ENCODE data around the gene SPTB. TPM values are rescaled to one million over a fixed set of nuclear protein-coding genes. Genes with fewer than 3 reads are reported as not detected.

SPTB gene
- total and polyA plus RNA-seq, 9 of the 15 experiments (the other 6 are each of a cell fraction or from before 2014, with no cell fraction given), result 0.21 to 45.9 (median 11.7) TPM

GRCh38 chr14:64745511-64746091, 134.1 kb downstream of the SPTB start:
- in situ Hi-C loops (cut with MboI), result no loop called here
- Histone ChIP-seq H3K4me2 (ENCODE audit: insufficient read depth, low read length) (no peak overlapping the region), H3K9ac (ENCODE audit: insufficient read depth in 1 of 2, low read depth in 2 of 2, low read length in 2 of 2) (no peak overlapping the region), H4K20me1 (replicated peaks; ENCODE audit: control insufficient read depth, insufficient read depth, low read length) (no peaks in the 10 kb centered on the region; the same call in 1 of the 2 replicates), H3K36me3 (ENCODE audit: control insufficient read depth, insufficient read depth, low read length) (no peaks in the 10 kb centered on the region), H2AFZ (ENCODE audit: low read depth, low read length) (no peak overlapping the region), H3K27ac (ENCODE audit: extremely low read depth, low read depth, low read length) (no peak overlapping the region), H3K4me1 (replicated peaks in 1 of 2; ENCODE audit: control insufficient read depth in 2 of 2, insufficient read depth in 2 of 2, low read length in 2 of 2) (no peaks in the 10 kb centered on the region; a peak in 1 of 5 replicates), H3K27me3 (ENCODE audit: control insufficient read depth in 2 of 2, insufficient read depth in 2 of 2, low read length in 2 of 2) (peaks cover 12 to 86% of the 10 kb centered on the region in 2 experiments), H3K9me3 (replicated peaks; ENCODE audit: control insufficient read depth, insufficient read depth, low read depth, low read length) (no peaks in the 10 kb centered on the region), H3K9me1 (ENCODE audit: control insufficient read depth, insufficient read depth, low read length) (no peaks in the 10 kb centered on the region), H3K4me3 (no peak overlapping the region), H3K79me2 (ENCODE audit: control insufficient read depth, insufficient read depth, low read length) (no peaks in the 10 kb centered on the region)
- TF ChIP-seq RAD21 (CRISPR knock-in tag; conservative IDR thresholded peaks at IDR 0.05 in 1 of 2, IDR thresholded peaks at IDR 0.05 in 1 of 2) (0 out of 4 replicates have a peak, but pooled peaks of 1 of the 2 experiments have one; percentile 8), DPF2 (IDR thresholded peaks at IDR 0.05) (no peak)
- DNase-seq (ENCODE audit: extremely low read depth in 1 of 4, low spot score in 3 of 4) (no peak), FAIRE-seq (no peak), ATAC-seq (0 out of 3 replicates have a peak, but pooled peaks have one; percentile 28)
- WGBS (ENCODE audit: insufficient coverage, low coverage, missing lambda C conversion rate), result 5% methylated on average over 6 of the region's 8 CpGs
- ChIA-PET POLR2A (interaction anchor here (0.7 kb wide), 1 partner anchor 13 kb away, joined by 3 read pairs; no protein-coding TSS in a partner anchor), CTCF (ENCODE audit: low intra/inter-chr PET ratio) (no interaction called here)
- intact Hi-C loops (cut with micrococcal nuclease), result no loop called here
- BruUV-seq (replicated peaks), result no TSS peak

- H4K20me1 ChIP-seq (replicated peaks; ENCODE audit: control insufficient read depth, insufficient read depth, low read length), result no peaks in the 10 kb centered on the region; the same call in 1 of the 2 replicates
- in situ Hi-C loops (cut with MboI), result no loop called here
- no peaks in the 10 kb centered on the region; a peak in 1 of 5 replicates for H3K4me1 ChIP-seq (replicated peaks in 1 of 2; ENCODE audit: control insufficient read depth in 2 of 2, insufficient read depth in 2 of 2, low read length in 2 of 2)
- WGBS (ENCODE audit: insufficient coverage, low coverage, missing lambda C conversion rate), result 0% methylated on average over 6 of the region's 27 CpGs
- ATAC-seq (no peak), DNase-seq (ENCODE audit: extremely low read depth in 1 of 4, low spot score in 3 of 4) (no peak), FAIRE-seq (no peak)
- no peak overlapping the region for H3K9ac ChIP-seq (ENCODE audit: insufficient read depth in 1 of 2, low read depth in 2 of 2, low read length in 2 of 2)
- H3K9me1 ChIP-seq (ENCODE audit: control insufficient read depth, insufficient read depth, low read length), result no peaks in the 10 kb centered on the region
- H3K27me3 ChIP-seq (ENCODE audit: control insufficient read depth in 2 of 2, insufficient read depth in 2 of 2, low read length in 2 of 2), result peaks cover 12 to 88% of the 10 kb centered on the region in 2 experiments
- no peak overlapping the region for H3K27ac ChIP-seq (ENCODE audit: extremely low read depth, low read depth, low read length)
- intact Hi-C loops (cut with micrococcal nuclease), result no loop called here
- H3K36me3 ChIP-seq (ENCODE audit: control insufficient read depth, insufficient read depth, low read length), result no peaks in the 10 kb centered on the region
- H2AFZ ChIP-seq (ENCODE audit: low read depth, low read length), result no peak overlapping the region
- no peaks in the 10 kb centered on the region for H3K9me3 ChIP-seq (replicated peaks; ENCODE audit: control insufficient read depth, insufficient read depth, low read depth, low read length)
- ChIA-PET CTCF (ENCODE audit: low intra/inter-chr PET ratio) (no interaction called here), POLR2A (interaction anchor here (0.6 kb wide), 1 partner anchor 497 kb away, joined by 4 read pairs; no protein-coding TSS in a partner anchor)
- no peaks in the 10 kb centered on the region for H3K79me2 ChIP-seq (ENCODE audit: control insufficient read depth, insufficient read depth, low read length)
- H3K4me2 ChIP-seq (ENCODE audit: insufficient read depth, low read length), result no peak overlapping the region
- no peak overlapping the region for H3K4me3 ChIP-seq
- no TSS peak for BruUV-seq (replicated peaks)
- TF ChIP-seq ZNF398 (CRISPR knock-in tag; IDR thresholded peaks at IDR 0.05) (no peak), ZNF324 (CRISPR knock-in tag; IDR thresholded peaks at IDR 0.05) (no peak), SRSF1 (IDR thresholded peaks at IDR 0.05; ENCODE audit: low read depth, low read length) (no peak), ZNF589 (CRISPR knock-in tag; IDR thresholded peaks at IDR 0.05; ENCODE audit: low read depth) (no peak), U2AF1 (optimal IDR thresholded peaks at IDR 0.05; ENCODE audit: low read depth, low read length) (no peak), FOXO4 (CRISPR knock-in tag; IDR thresholded peaks at IDR 0.05) (no peak), ZNF639 (CRISPR knock-in tag; conservative IDR thresholded peaks at IDR 0.05 in 1 of 2, IDR thresholded peaks at IDR 0.05 in 1 of 2) (no peak)
Observed at GRCh38 chr14:64743061-64743460, 136.6 kb downstream of the SPTB start.

Measured in K562 (cell line).